NCI-H748 (cell line): ENCODE measurements around the gene C1orf21.

Experiments
- DNase-seq: peaks from one replicate; lab custom pipeline; 2025; ENCODE audit not compliant: unreplicated experiment; lab: John Stamatoyannopoulos, UW

C1orf21 gene

GRCh38 chr1:184624051-184624450, 237.2 kb downstream of the C1orf21 start:
- no peak for DNase-seq

- DNase-seq, result no peak
Observed at GRCh38 chr1:184624626-184625025, 237.8 kb downstream of the C1orf21 start.

- no peak for DNase-seq
Observed at GRCh38 chr1:184625271-184625670, 238.4 kb downstream of the C1orf21 start.

GRCh38 chr1:184626076-184627006, 239.5 kb downstream of the C1orf21 start:
- no peak for DNase-seq

- no peak for DNase-seq
Observed at GRCh38 chr1:184627007-184627341, 240.1 kb downstream of the C1orf21 start.

GRCh38 chr1:184629266-184629665, 242.4 kb downstream of the C1orf21 start:
- DNase-seq, result no peak

GRCh38 chr1:184630679-184631060, 243.8 kb downstream of the C1orf21 start:
- DNase-seq, result no peak

GRCh38 chr1:184632415-184633175, 245.8 kb downstream of the C1orf21 start:
- no peak for DNase-seq

GRCh38 chr1:184633785-184634184, 247.0 kb downstream of the C1orf21 start:
- no peak for DNase-seq

- no peak for DNase-seq
Observed at GRCh38 chr1:184634296-184634695, 247.5 kb downstream of the C1orf21 start.

- DNase-seq, result no peak
Observed at GRCh38 chr1:184635347-184635979, 248.6 kb downstream of the C1orf21 start.

GRCh38 chr1:184635980-184636431, 249.2 kb downstream of the C1orf21 start:
- DNase-seq, result no peak

GRCh38 chr1:184637664-184638240, 250.9 kb downstream of the C1orf21 start:
- DNase-seq, result no peak

- no peak for DNase-seq
Observed at GRCh38 chr1:184639205-184639604, 252.4 kb downstream of the C1orf21 start.

GRCh38 chr1:184640505-184640904, 253.7 kb downstream of the C1orf21 start:
- no peak for DNase-seq

GRCh38 chr1:184641894-184642293, 255.1 kb downstream of the C1orf21 start:
- DNase-seq, result no peak

GRCh38 chr1:184643661-184644060, 256.8 kb downstream of the C1orf21 start:
- no peak for DNase-seq

- no peak for DNase-seq
Observed at GRCh38 chr1:184644771-184645170, 257.9 kb downstream of the C1orf21 start.

GRCh38 chr1:184646178-184646701, 259.4 kb downstream of the C1orf21 start:
- DNase-seq, result no peak

- DNase-seq, result no peak
Observed at GRCh38 chr1:184646824-184647223, 260.0 kb downstream of the C1orf21 start.

GRCh38 chr1:184647471-184647870, 260.6 kb downstream of the C1orf21 start:
- DNase-seq, result no peak
